LNCAP (cell line): Measurements from ENCODE around the gene DTL.

ENCODE experiments used
- CTCF ChIP-seq: fragments of 450-650 bp; IDR thresholded peaks from 2 replicates; pipeline ENCODE4 v1.5.1; 2017; ENCODE audit warnings: mild to moderate bottlenecking

The DTL gene

GRCh38 chr1:212009561-212009960 lies 26.0 kb upstream of the DTL start:
- TF ChIP-seq CTCF = no peak

GRCh38 chr1:212010004-212010403 lies 25.5 kb upstream of the DTL start:
- no peak for TF ChIP-seq CTCF

- peak; percentile 99 for TF ChIP-seq CTCF
Measured at GRCh38 chr1:212012034-212012740, 23.4 kb upstream of the DTL start.

GRCh38 chr1:212013672-212014071 lies 21.9 kb upstream of the DTL start:
- TF ChIP-seq CTCF = no peak

GRCh38 chr1:212020975-212021374 lies 14.6 kb upstream of the DTL start:
- no peak for TF ChIP-seq CTCF

GRCh38 chr1:212021563-212021962 lies 14.0 kb upstream of the DTL start:
- no peak for TF ChIP-seq CTCF

- no peak for TF ChIP-seq CTCF
Measured at GRCh38 chr1:212024469-212025149, 10.9 kb upstream of the DTL start.
